Measurements from ENCODE around the gene ZCCHC12.

Gene ZCCHC12

DNA sequence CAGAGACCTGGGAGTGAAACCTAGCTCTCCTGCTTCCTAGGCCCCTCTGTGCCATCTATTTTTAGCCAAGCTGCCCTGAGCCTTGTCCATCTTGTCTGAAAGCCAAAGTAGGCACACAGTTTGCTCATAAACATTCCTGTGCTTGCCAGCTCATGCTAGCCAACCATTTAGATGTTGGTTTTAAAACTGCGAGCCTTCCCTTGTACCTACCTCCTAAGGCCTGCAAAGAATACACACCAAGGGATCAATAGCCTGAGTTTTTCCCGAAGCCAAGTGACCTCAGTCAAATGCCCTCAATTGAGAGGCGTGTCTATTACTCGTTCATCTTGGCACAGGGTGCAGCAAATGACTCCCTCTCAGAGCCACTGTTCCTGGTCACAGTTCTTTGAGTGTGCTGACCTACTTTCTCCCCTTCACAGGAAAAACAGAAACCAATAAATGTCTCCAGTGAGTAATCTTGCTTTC lies 48.5 kb downstream of the ZCCHC12 start:
- DNase-seq = no peak

Data from NCI-H1417 treated with DMSO at 0.1 percent for 48 hours (cell line).